Measurements from ENCODE around the gene TEX35.

DNA sequence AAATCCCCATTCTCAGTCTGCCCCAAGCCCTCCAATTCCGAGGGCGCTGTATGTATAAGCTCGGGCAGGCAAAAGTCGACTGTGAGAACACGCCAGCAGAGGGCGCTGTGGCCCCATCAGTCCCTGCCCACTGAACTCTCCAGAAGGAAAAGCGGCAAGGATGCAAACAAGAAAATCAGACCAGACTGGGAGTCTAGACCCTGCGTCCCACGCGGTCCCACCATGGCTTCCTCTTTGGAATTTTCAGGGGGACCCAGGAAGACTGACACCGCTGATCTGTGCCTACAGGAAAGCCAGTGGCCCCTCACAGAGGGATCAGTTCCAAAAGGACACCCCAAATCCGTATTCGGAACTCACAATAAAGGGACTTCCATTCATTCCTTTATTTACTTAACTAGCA is 19.5 kb downstream of the TEX35 start:
- TF ChIP-seq EZH2 (IDR thresholded peaks at IDR 0.05; ENCODE audit: borderline replicate concordance, low read length) (no peak), CTCF (conservative IDR thresholded peaks at IDR 0.05 in 1 of 2, IDR thresholded peaks at IDR 0.05 in 1 of 2; ENCODE audit: extremely low read depth in 1 of 2, insufficient read depth in 1 of 2, low read depth in 1 of 2, low read length in 2 of 2) (peak; percentile 89 to 92)
